ENCODE data around the gene HAT1.
"Not testable (repeated sequence)": the region's sequence is repeated elsewhere in the genome, so short reads cannot be mapped to it uniquely, and the experiment has no call there.

HAT1 gene

DNA sequence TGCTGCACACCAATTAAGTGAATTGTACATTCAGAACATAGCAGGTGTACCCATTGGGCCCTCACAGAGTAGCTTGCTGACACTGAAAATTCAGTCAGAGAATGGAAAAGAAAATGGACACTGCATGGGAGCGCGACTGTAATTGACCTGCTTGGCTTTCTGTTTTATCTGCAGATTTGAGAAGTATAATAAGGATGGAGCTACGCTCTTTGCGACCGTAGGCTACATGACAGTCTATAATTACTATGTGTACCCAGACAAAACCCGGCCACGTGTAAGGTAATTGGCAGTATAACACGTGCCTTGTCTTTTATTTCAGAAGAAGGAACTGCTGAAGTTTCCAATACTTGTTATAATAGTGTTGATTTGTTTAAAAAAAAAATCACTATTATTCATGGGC lies 44.0 kb downstream of the HAT1 start:
- TF ChIP-seq CTCF (conservative IDR thresholded peaks at IDR 0.05; ENCODE audit: low read length): no peak
- no peak overlapping the region for H3K4me3 ChIP-seq (ENCODE audit: low read length)
- DNase-seq (ENCODE audit: low read depth): no peak

- TF ChIP-seq CTCF (conservative IDR thresholded peaks at IDR 0.05; ENCODE audit: low read length): no peak
- H3K4me3 ChIP-seq (ENCODE audit: low read length): no peak overlapping the region
- no peak for DNase-seq (ENCODE audit: low read depth)
Observed at GRCh38 chr2:171966688-171967087, 44.4 kb downstream of the HAT1 start.

DNA sequence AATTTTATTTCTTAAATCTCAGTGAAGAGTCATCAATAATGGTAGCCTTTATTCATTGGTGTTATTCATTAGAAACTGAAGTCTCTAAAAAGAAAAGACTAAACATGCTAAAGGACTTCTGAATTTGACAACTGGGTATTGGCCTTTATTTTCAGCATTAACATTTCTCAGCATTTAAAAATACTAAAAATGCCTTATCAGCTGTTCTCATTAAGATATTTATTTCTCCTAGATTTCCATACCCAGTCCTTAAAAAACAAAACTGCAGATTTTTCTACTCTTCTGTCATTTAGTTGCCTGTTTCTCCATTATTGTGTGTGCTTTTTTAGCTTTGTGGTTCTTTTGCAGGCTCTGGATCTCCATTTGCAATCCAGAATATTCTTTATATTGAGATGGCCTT lies 46.2 kb downstream of the HAT1 start:
- no peak overlapping the region for H3K4me3 ChIP-seq (ENCODE audit: low read length)
- no peak for TF ChIP-seq CTCF (conservative IDR thresholded peaks at IDR 0.05; ENCODE audit: low read length)
- no peak for DNase-seq (ENCODE audit: low read depth)

GRCh38 chr2:171972329-171972982 lies 50.2 kb downstream of the HAT1 start:
- DNase-seq (ENCODE audit: low read depth): no peak
- TF ChIP-seq CTCF (conservative IDR thresholded peaks at IDR 0.05; ENCODE audit: low read length): no peak

DNA sequence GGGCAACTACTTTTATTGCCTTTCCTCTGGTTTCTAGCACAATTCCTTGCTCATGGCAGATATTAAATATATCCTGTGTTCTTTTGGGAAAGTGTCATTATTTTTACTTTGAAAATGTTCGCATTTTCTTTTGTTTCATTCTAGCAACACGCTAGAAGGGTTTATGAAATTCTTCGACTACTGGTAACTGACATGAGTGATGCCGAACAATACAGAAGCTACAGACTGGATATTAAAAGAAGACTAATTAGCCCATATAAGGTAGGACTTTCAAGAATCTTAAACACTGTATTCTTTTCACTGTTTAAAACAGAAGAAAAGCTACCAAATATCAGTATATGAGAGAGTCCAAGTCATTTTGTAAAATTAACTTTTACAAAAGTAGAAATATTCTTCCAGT lies 56.8 kb downstream of the HAT1 start:
- no peak overlapping the region for H3K4me3 ChIP-seq (ENCODE audit: low read length)
- no peak for TF ChIP-seq CTCF (conservative IDR thresholded peaks at IDR 0.05; ENCODE audit: low read length)
- DNase-seq (ENCODE audit: low read depth): no peak

More at GRCh38 chr2:171972329-171972982, 50.2 kb downstream of the HAT1 start:
- H3K4me3 ChIP-seq (ENCODE audit: low read length): no peak overlapping the region

GRCh38 chr2:171983924-171984323 lies 61.7 kb downstream of the HAT1 start:
- DNase-seq (ENCODE audit: low read depth); H3K4me3 ChIP-seq (ENCODE audit: low read length): not testable (repeated sequence)

DNA sequence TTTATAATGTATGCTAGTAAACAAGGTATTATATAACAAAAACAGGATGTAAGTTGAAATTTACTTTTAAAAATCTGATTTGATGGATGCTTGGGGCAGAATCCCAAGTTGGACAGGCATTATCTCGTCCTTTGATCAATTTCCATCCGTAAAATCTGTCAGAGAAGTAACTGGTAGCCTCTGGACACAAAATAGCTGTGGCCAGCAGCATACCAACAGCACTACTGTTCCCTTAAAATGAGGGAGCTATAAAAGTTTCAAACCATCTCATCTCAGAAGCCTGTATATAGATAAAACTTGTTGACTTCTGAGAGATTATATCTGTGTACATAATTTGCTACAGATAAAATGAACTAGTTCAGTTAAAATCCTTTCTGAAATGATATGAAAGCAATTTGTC lies 62.8 kb downstream of the HAT1 start:
- no peak overlapping the region for H3K4me3 ChIP-seq (ENCODE audit: low read length)
- DNase-seq (ENCODE audit: low read depth): no peak
- TF ChIP-seq CTCF (conservative IDR thresholded peaks at IDR 0.05; ENCODE audit: low read length): no peak

GRCh38 chr2:171986778-171987177 lies 64.5 kb downstream of the HAT1 start:
- no peak overlapping the region for H3K4me3 ChIP-seq (ENCODE audit: low read length)
- TF ChIP-seq CTCF (conservative IDR thresholded peaks at IDR 0.05; ENCODE audit: low read length): no peak
- DNase-seq (ENCODE audit: low read depth): no peak
